ENCODE results near the gene RRP15. TPM values are rescaled to one million over a fixed set of nuclear protein-coding genes. Genes with fewer than 3 reads are reported as not detected.

Gene RRP15
- total and polyA plus RNA-seq, 9 of the 15 experiments (the other 6 are each of a cell fraction or from before 2014, with no cell fraction given) = 9.5 to 58.1 (median 29.3) TPM

GRCh38 chr1:218304281-218305039 lies 19.4 kb downstream of the RRP15 start (continued):
- TF ChIP-seq ZHX1 (conservative IDR thresholded peaks at IDR 0.05; ENCODE audit: low read length) = no peak
- peak; percentile 96 for TF ChIP-seq MGA (IDR thresholded peaks at IDR 0.05)
- TF ChIP-seq ESRRB (CRISPR knock-in tag; IDR thresholded peaks at IDR 0.05; ENCODE audit: borderline replicate concordance) = no peak

All from K562 (cell line).